ENCODE data around the gene PLA2G12B. TPM values are rescaled to one million over a fixed set of nuclear protein-coding genes. Genes with fewer than 3 reads are reported as not detected.

Gene PLA2G12B
- total RNA-seq, 1 experiment from 2014 or later: not detected

GRCh38 chr10:72893136-72893798 is 61.3 kb downstream of the PLA2G12B start, which contains the start of gene OIT3:
Gene OIT3 (plus strand): TSS chr10:72893739. CDS start chr10:72893799, 60 bp downstream.
- TF ChIP-seq, protein P1, sequence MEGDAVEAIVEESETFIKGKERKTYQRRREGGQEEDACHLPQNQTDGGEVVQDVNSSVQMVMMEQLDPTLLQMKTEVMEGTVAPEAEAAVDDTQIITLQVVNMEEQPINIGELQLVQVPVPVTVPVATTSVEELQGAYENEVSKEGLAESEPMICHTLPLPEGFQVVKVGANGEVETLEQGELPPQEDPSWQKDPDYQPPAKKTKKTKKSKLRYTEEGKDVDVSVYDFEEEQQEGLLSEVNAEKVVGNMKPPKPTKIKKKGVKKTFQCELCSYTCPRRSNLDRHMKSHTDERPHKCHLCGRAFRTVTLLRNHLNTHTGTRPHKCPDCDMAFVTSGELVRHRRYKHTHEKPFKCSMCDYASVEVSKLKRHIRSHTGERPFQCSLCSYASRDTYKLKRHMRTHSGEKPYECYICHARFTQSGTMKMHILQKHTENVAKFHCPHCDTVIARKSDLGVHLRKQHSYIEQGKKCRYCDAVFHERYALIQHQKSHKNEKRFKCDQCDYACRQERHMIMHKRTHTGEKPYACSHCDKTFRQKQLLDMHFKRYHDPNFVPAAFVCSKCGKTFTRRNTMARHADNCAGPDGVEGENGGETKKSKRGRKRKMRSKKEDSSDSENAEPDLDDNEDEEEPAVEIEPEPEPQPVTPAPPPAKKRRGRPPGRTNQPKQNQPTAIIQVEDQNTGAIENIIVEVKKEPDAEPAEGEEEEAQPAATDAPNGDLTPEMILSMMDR (IDR thresholded peaks at IDR 0.05; ENCODE audit: unreplicated experiment): no peak
- Mint-ChIP-seq H3K27me3 (ENCODE audit: unreplicated experiment) (no peaks in the 10 kb centered on the region), H3K4me3 (ENCODE audit: low read depth, unreplicated experiment) (no peak within 1 kb of the TSS), H3K36me3 (ENCODE audit: insufficient read depth, unreplicated experiment) (peaks cover 8% of the 10 kb centered on the region), H3K4me1 (ENCODE audit: low read depth, unreplicated experiment) (no peaks in the 10 kb centered on the region), H3K27ac (ENCODE audit: unreplicated experiment) (no peak within 1 kb of the TSS), H3K9me3 (ENCODE audit: low read depth, unreplicated experiment) (no peaks in the 10 kb centered on the region)
- no peak for DNase-seq
- BruUV-seq (replicated peaks): no TSS peak
- CTCF ChIA-PET: no interaction called here
- intact Hi-C loops (cut with micrococcal nuclease; ENCODE audit: unreplicated experiment): no loop called here

- no peak for DNase-seq
- H3K36me3 Mint-ChIP-seq (ENCODE audit: insufficient read depth, unreplicated experiment): peaks cover 27% of the 10 kb centered on the region
- H3K27ac Mint-ChIP-seq (ENCODE audit: unreplicated experiment): no peak overlapping the region
- CTCF ChIA-PET: no interaction called here
- H3K4me1 Mint-ChIP-seq (ENCODE audit: low read depth, unreplicated experiment): no peaks in the 10 kb centered on the region
- BruUV-seq (replicated peaks): no TSS peak
- H3K4me3 Mint-ChIP-seq (ENCODE audit: low read depth, unreplicated experiment): no peak overlapping the region
- TF ChIP-seq, protein P1 (IDR thresholded peaks at IDR 0.05; ENCODE audit: unreplicated experiment): no peak
- no peaks in the 10 kb centered on the region for H3K27me3 Mint-ChIP-seq (ENCODE audit: unreplicated experiment)
- no peaks in the 10 kb centered on the region for H3K9me3 Mint-ChIP-seq (ENCODE audit: low read depth, unreplicated experiment)
- intact Hi-C loops (cut with micrococcal nuclease; ENCODE audit: unreplicated experiment): no loop called here
Measured at GRCh38 chr10:72890086-72890485, 64.5 kb downstream of the PLA2G12B start.

DNA sequence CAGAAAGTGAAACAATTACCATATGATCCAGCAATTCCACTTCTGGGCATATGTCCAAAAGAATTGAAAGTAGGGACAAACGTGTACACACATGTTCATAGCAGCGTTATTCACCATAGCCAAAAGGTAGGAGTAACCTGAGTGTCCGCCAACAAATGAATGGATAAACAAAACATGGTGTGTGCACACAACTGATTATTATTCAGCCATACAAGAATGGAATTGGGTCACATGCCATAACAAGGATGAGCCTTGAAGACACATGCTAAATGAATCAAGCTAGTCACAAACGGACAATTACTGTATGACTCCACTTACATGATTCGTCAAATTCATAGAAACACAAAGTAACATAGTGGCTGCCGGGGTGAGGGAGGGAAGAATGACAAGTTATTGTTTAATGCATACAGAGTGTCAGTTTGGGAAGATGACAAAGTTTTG is 65.2 kb downstream of the PLA2G12B start:
- TF ChIP-seq, protein P1 (IDR thresholded peaks at IDR 0.05; ENCODE audit: unreplicated experiment): no peak
- no peak for DNase-seq
- CTCF ChIA-PET: no interaction called here
- intact Hi-C loops (cut with micrococcal nuclease; ENCODE audit: unreplicated experiment): no loop called here
- Mint-ChIP-seq H3K27ac (ENCODE audit: unreplicated experiment) (no peak overlapping the region), H3K36me3 (ENCODE audit: insufficient read depth, unreplicated experiment) (peaks cover 33% of the 10 kb centered on the region), H3K4me3 (ENCODE audit: low read depth, unreplicated experiment) (no peak overlapping the region), H3K27me3 (ENCODE audit: unreplicated experiment) (no peaks in the 10 kb centered on the region), H3K9me3 (ENCODE audit: low read depth, unreplicated experiment) (no peaks in the 10 kb centered on the region), H3K4me1 (ENCODE audit: low read depth, unreplicated experiment) (no peaks in the 10 kb centered on the region)
- no TSS peak for BruUV-seq (replicated peaks)

DNA sequence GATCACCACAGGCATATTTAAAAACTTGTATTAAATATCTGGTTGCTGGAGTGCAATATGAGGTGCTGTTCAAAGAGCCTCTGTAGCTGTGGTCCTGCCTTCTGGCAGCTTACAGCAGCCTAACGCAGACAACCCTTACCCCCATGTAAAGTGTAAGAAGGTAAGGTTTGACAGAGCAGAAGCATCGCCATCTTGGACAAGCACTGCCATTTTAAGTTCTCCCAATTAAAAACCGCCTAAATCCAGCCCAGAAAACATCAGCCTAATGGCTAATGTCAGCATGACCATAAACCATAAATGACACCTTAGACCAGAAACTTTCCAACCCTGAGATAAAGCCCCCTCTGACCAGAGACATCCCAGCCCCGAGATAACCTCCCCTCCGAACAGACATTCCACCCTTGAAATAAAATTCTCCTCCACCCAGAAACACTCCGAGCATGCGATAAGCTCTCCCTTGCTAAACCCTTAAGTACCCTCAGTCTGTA is 66.4 kb downstream of the PLA2G12B start:
- DNase-seq: no peak
- Mint-ChIP-seq H3K36me3 (ENCODE audit: insufficient read depth, unreplicated experiment) (peaks cover 42% of the 10 kb centered on the region), H3K27ac (ENCODE audit: unreplicated experiment) (no peak overlapping the region), H3K27me3 (ENCODE audit: unreplicated experiment) (no peaks in the 10 kb centered on the region), H3K4me1 (ENCODE audit: low read depth, unreplicated experiment) (no peaks in the 10 kb centered on the region), H3K9me3 (ENCODE audit: low read depth, unreplicated experiment) (no peaks in the 10 kb centered on the region), H3K4me3 (ENCODE audit: low read depth, unreplicated experiment) (no peak overlapping the region)
- CTCF ChIA-PET: interaction anchor here (0.6 kb wide), 2 partner anchors 118 to 499 kb away, joined by 3 to 8 read pairs; no protein-coding TSS in a partner anchor
- TF ChIP-seq, protein P1 (IDR thresholded peaks at IDR 0.05; ENCODE audit: unreplicated experiment): no peak
- intact Hi-C loops (cut with micrococcal nuclease; ENCODE audit: unreplicated experiment): no loop called here
- no TSS peak for BruUV-seq (replicated peaks)
